DOHH2 (cell line): ENCODE results near the gene SLC1A3.

Experiments
- H3F3A ChIP-seq: fragments of 200-600 bp; sonication (generic), shearing (Covaris generic); 2 replicates; pipeline ENCODE4 v1.6.0; 2016; ENCODE audit warnings: antibody characterized with exemption, mild to moderate bottlenecking; ENCODE audit not compliant: control insufficient read depth, insufficient read depth
- H3K27ac ChIP-seq: fragments of 200-600 bp; sonication (generic); 2 replicates; pipeline ENCODE4 v1.5.1; 2014; ENCODE audit warnings: low read depth, mild to moderate bottlenecking, low read length, moderate library complexity
- H3K27me3 ChIP-seq: fragments of 200-600 bp; sonication (generic); 2 replicates; pipeline ENCODE4 v1.6.1; 2014; ENCODE audit warnings: mild to moderate bottlenecking, low read length, mixed read lengths; ENCODE audit not compliant: control insufficient read depth
- H3K36me3 ChIP-seq: fragments of 200-600 bp; sonication (generic); 2 replicates; pipeline ENCODE4 v1.6.1; 2014; ENCODE audit warnings: mild to moderate bottlenecking, low read length, moderate library complexity, mixed read lengths; ENCODE audit not compliant: control insufficient read depth
- H3K4me1 ChIP-seq: fragments of 200-600 bp; sonication (generic); 2 replicates; pipeline ENCODE4 v1.6.1; 2014; ENCODE audit warnings: mild to moderate bottlenecking, low read length, mixed read lengths; ENCODE audit not compliant: control insufficient read depth
- H3K4me2 ChIP-seq: fragments of 200-600 bp; sonication (generic); 2 replicates; pipeline ENCODE4 v1.6.0; 2014; ENCODE audit warnings: mild to moderate bottlenecking, low read length, moderate library complexity
- H3K4me3 ChIP-seq: fragments of 200-600 bp; sonication (generic); 2 replicates; pipeline ENCODE4 v1.5.1; 2014; ENCODE audit warnings: mild to moderate bottlenecking, low read length, mixed read lengths
- H3K79me2 ChIP-seq: fragments of 200-600 bp; sonication (generic); 2 replicates; pipeline ENCODE4 v1.6.1; 2014; ENCODE audit warnings: mild to moderate bottlenecking, low read length, mixed read lengths; ENCODE audit not compliant: control insufficient read depth
- H3K9me2 ChIP-seq: fragments of 200-600 bp; sonication (generic); replicated peaks from 2 replicates; pipeline ENCODE4 v1.6.1; 2014; ENCODE audit warnings: mild to moderate bottlenecking, low read length, mixed read lengths; ENCODE audit not compliant: control insufficient read depth
- H3K9me3 ChIP-seq: fragments of 200-600 bp; sonication (generic); 2 replicates; pipeline ENCODE4 v1.6.1; 2014; ENCODE audit warnings: antibody characterized with exemption, low read length, mixed read lengths; ENCODE audit not compliant: control insufficient read depth, insufficient read depth
- H4K20me1 ChIP-seq: fragments of 200-600 bp; sonication (generic); 2 replicates; pipeline ENCODE4 v1.6.0; 2014; ENCODE audit warnings: low read depth, mild to moderate bottlenecking, antibody characterized with exemption, low read length, moderate library complexity; ENCODE audit not compliant: control insufficient read depth, insufficient read depth
- EZH2phosphoT487 ChIP-seq: fragments of 200-600 bp; sonication (generic); IDR thresholded peaks from 2 replicates; pipeline ENCODE4 v1.6.1; 2017; ENCODE audit warnings: borderline replicate concordance, mild to moderate bottlenecking, antibody characterized with exemption, low read length, moderate library complexity, mixed read lengths
- TF ChIP-seq, protein P1 (sequence below): fragments of 200-600 bp; sonication (generic); IDR thresholded peaks from one replicate; pipeline ENCODE4 v1.5.1; 2014; ENCODE audit warnings: antibody characterized with exemption, mild to moderate bottlenecking, low read depth, low read length; ENCODE audit not compliant: poor library complexity, severe bottlenecking

The SLC1A3 gene

DNA sequence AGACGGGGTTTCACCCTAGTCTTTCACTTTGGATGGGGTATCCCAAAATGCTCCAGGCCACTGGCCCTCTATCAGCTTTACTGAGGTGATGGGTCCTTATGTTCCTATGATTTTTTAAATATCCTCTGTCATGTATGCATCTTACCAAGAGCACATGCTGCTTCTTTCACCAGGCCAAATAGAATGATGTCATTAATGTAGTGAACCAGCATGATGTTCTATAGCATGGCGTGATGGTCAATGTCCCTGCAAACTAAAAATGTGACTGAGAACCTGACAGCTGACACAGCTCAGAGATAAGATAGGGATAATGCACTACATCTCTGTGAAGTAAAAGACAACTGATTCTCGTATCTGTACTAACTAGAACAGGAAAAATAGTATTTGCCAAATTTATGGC is 103.6 kb downstream of the SLC1A3 start:
- TF ChIP-seq, protein P1, sequence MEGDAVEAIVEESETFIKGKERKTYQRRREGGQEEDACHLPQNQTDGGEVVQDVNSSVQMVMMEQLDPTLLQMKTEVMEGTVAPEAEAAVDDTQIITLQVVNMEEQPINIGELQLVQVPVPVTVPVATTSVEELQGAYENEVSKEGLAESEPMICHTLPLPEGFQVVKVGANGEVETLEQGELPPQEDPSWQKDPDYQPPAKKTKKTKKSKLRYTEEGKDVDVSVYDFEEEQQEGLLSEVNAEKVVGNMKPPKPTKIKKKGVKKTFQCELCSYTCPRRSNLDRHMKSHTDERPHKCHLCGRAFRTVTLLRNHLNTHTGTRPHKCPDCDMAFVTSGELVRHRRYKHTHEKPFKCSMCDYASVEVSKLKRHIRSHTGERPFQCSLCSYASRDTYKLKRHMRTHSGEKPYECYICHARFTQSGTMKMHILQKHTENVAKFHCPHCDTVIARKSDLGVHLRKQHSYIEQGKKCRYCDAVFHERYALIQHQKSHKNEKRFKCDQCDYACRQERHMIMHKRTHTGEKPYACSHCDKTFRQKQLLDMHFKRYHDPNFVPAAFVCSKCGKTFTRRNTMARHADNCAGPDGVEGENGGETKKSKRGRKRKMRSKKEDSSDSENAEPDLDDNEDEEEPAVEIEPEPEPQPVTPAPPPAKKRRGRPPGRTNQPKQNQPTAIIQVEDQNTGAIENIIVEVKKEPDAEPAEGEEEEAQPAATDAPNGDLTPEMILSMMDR, result no peak
- no peak for TF ChIP-seq EZH2phosphoT487
- H3F3A ChIP-seq, result no peaks in the 10 kb centered on the region
- H4K20me1 ChIP-seq, result no peaks in the 10 kb centered on the region
- H3K4me1 ChIP-seq, result no peaks in the 10 kb centered on the region
- H3K9me3 ChIP-seq, result no peaks in the 10 kb centered on the region
- no peaks in the 10 kb centered on the region for H3K79me2 ChIP-seq
- no peak overlapping the region for H3K27ac ChIP-seq
- H3K4me3 ChIP-seq, result no peak overlapping the region
- no peaks in the 10 kb centered on the region for H3K36me3 ChIP-seq
- H3K9me2 ChIP-seq, result no peaks in the 10 kb centered on the region; the same call in 1 of the 2 replicates
- no peaks in the 10 kb centered on the region for H3K27me3 ChIP-seq
- no peak overlapping the region for H3K4me2 ChIP-seq

DNA sequence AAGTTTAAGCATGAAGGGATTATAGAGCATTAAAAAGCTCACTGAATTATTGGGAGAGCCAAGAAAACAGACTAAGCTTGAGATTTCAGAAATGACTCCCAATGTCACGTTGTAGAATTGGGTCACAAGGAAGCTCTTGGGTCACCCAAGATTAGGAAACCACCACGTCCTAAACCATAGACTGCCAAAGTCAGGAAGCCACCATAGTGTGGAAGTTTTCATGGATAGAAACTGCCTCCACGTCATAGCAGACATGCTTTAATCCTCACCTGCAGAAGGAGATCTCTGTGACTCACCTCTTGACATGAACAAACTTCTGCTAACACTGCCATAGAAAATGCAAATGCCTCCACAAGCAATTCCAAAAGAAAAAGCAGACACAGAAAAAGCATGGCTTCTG is 106.3 kb downstream of the SLC1A3 start:
- TF ChIP-seq, protein P1, result no peak
- no peak for TF ChIP-seq EZH2phosphoT487
- no peak overlapping the region for H3K27ac ChIP-seq
- H4K20me1 ChIP-seq, result no peaks in the 10 kb centered on the region
- H3K9me3 ChIP-seq, result no peaks in the 10 kb centered on the region
- H3K4me3 ChIP-seq, result no peak overlapping the region
- no peaks in the 10 kb centered on the region; the same call in 1 of the 2 replicates for H3K9me2 ChIP-seq
- H3F3A ChIP-seq, result no peaks in the 10 kb centered on the region
- H3K4me2 ChIP-seq, result no peak overlapping the region
- H3K4me1 ChIP-seq, result no peaks in the 10 kb centered on the region
- no peaks in the 10 kb centered on the region for H3K36me3 ChIP-seq
- H3K79me2 ChIP-seq, result no peaks in the 10 kb centered on the region
- H3K27me3 ChIP-seq, result no peaks in the 10 kb centered on the region

DNA sequence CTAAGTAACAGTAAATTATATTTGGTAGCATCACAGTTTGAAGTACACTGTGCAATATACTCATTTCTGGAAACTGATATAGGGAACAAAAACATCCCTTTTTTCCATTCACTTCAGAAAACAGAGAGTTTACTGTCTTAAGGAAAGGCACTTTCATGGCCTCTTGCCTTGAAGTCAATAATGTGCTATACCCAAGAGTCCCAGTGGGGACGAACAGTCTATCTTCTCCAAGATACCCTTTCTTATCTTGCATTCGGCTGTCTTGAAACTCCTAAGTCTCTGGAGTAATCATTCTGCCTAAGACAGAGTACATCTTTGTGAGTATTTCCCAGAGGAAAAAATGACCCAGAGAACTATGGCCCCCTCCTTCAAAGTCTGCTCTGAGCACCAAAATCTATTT is 107.1 kb downstream of the SLC1A3 start:
- no peaks in the 10 kb centered on the region for H3F3A ChIP-seq
- no peaks in the 10 kb centered on the region for H4K20me1 ChIP-seq
- H3K36me3 ChIP-seq, result no peaks in the 10 kb centered on the region
- TF ChIP-seq, protein P1, result no peak
- no peak for TF ChIP-seq EZH2phosphoT487
- no peaks in the 10 kb centered on the region for H3K4me1 ChIP-seq
- H3K9me2 ChIP-seq, result no peaks in the 10 kb centered on the region; the same call in 1 of the 2 replicates
- no peak overlapping the region for H3K4me3 ChIP-seq
- H3K79me2 ChIP-seq, result no peaks in the 10 kb centered on the region
- no peak overlapping the region for H3K27ac ChIP-seq
- no peaks in the 10 kb centered on the region for H3K9me3 ChIP-seq
- no peak overlapping the region for H3K4me2 ChIP-seq
- H3K27me3 ChIP-seq, result no peaks in the 10 kb centered on the region
